ENCODE results near the gene SHC2. TPM values are rescaled to one million over a fixed set of nuclear protein-coding genes. Genes with fewer than 3 reads are reported as not detected.

Gene SHC2
- total and polyA plus RNA-seq, 2 experiments from 2014 or later, result 2.2 to 4.6 TPM

- no peak overlapping the region for H3K4me3 Mint-ChIP-seq
- H3K9me3 Mint-ChIP-seq, result peaks cover 30% of the 10 kb centered on the region
- H3K27ac Mint-ChIP-seq, result no peak overlapping the region
Measured at GRCh38 chr19:399370-399769, 61.5 kb downstream of the SHC2 start.

More at GRCh38 chr19:399370-399769, 61.5 kb downstream of the SHC2 start:
- Histone ChIP-seq H3K27ac (ENCODE audit: low read depth) (no peak overlapping the region), H3K4me1 (ENCODE audit: insufficient read depth) (no peaks in the 10 kb centered on the region), H3K79me2 (replicated peaks; ENCODE audit: insufficient read depth) (no peaks in the 10 kb centered on the region), H4K20me1 (replicated peaks; ENCODE audit: insufficient read depth) (no peaks in the 10 kb centered on the region), H3K4me3 (no peak overlapping the region), H3K9me2 (ENCODE audit: insufficient read depth) (no peaks in the 10 kb centered on the region), H3K36me3 (ENCODE audit: insufficient read depth) (no peaks in the 10 kb centered on the region), H3K27me3 (ENCODE audit: insufficient read depth) (no peaks in the 10 kb centered on the region), H3F3A (replicated peaks; ENCODE audit: low read depth) (no peaks in the 10 kb centered on the region; the same call in 1 of the 2 replicates), H2AFZ (no peak overlapping the region), H3K4me2 (no peak overlapping the region)
- no peak for DNase-seq (ENCODE audit: low spot score)
- Mint-ChIP-seq H3K4me1 (no peaks in the 10 kb centered on the region), H3K36me3 (ENCODE audit: low read depth) (peaks cover 9% of the 10 kb centered on the region), H3K27me3 (ENCODE audit: insufficient read depth, low read depth, poor library complexity) (peaks cover 17% of the 10 kb centered on the region)
- TF ChIP-seq, protein P1, sequence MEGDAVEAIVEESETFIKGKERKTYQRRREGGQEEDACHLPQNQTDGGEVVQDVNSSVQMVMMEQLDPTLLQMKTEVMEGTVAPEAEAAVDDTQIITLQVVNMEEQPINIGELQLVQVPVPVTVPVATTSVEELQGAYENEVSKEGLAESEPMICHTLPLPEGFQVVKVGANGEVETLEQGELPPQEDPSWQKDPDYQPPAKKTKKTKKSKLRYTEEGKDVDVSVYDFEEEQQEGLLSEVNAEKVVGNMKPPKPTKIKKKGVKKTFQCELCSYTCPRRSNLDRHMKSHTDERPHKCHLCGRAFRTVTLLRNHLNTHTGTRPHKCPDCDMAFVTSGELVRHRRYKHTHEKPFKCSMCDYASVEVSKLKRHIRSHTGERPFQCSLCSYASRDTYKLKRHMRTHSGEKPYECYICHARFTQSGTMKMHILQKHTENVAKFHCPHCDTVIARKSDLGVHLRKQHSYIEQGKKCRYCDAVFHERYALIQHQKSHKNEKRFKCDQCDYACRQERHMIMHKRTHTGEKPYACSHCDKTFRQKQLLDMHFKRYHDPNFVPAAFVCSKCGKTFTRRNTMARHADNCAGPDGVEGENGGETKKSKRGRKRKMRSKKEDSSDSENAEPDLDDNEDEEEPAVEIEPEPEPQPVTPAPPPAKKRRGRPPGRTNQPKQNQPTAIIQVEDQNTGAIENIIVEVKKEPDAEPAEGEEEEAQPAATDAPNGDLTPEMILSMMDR (conservative IDR thresholded peaks at IDR 0.05; ENCODE audit: low read depth in 2 of 2), result no peak
- TF ChIP-seq EZH2phosphoT487 (IDR thresholded peaks at IDR 0.05; ENCODE audit: unreplicated experiment) (no peak), ZNF114 (CRISPR knock-in tag; IDR thresholded peaks at IDR 0.05) (no peak), ZNF331 (CRISPR knock-in tag; IDR thresholded peaks at IDR 0.05; ENCODE audit: low read depth) (no peak), REST (IDR thresholded peaks at IDR 0.05; ENCODE audit: unreplicated experiment) (no peak), NANOG (IDR thresholded peaks at IDR 0.05; ENCODE audit: borderline replicate concordance) (no peak), STAT1 (IDR thresholded peaks at IDR 0.05; ENCODE audit: unreplicated experiment) (no peak), JUNB (IDR thresholded peaks at IDR 0.05; ENCODE audit: unreplicated experiment) (no peak), POLR2AphosphoS5 (IDR thresholded peaks at IDR 0.05; ENCODE audit: low read depth) (no peak), EZH2 (IDR thresholded peaks at IDR 0.05; ENCODE audit: low read depth, unreplicated experiment) (no peak), CREB1 (CRISPR knock-in tag; IDR thresholded peaks at IDR 0.05; ENCODE audit: low read depth) (no peak)
- TF ChIP-seq, protein P2, sequence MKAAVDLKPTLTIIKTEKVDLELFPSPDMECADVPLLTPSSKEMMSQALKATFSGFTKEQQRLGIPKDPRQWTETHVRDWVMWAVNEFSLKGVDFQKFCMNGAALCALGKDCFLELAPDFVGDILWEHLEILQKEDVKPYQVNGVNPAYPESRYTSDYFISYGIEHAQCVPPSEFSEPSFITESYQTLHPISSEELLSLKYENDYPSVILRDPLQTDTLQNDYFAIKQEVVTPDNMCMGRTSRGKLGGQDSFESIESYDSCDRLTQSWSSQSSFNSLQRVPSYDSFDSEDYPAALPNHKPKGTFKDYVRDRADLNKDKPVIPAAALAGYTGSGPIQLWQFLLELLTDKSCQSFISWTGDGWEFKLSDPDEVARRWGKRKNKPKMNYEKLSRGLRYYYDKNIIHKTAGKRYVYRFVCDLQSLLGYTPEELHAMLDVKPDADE (IDR thresholded peaks at IDR 0.05), result no peak
- TF ChIP-seq, protein P3, sequence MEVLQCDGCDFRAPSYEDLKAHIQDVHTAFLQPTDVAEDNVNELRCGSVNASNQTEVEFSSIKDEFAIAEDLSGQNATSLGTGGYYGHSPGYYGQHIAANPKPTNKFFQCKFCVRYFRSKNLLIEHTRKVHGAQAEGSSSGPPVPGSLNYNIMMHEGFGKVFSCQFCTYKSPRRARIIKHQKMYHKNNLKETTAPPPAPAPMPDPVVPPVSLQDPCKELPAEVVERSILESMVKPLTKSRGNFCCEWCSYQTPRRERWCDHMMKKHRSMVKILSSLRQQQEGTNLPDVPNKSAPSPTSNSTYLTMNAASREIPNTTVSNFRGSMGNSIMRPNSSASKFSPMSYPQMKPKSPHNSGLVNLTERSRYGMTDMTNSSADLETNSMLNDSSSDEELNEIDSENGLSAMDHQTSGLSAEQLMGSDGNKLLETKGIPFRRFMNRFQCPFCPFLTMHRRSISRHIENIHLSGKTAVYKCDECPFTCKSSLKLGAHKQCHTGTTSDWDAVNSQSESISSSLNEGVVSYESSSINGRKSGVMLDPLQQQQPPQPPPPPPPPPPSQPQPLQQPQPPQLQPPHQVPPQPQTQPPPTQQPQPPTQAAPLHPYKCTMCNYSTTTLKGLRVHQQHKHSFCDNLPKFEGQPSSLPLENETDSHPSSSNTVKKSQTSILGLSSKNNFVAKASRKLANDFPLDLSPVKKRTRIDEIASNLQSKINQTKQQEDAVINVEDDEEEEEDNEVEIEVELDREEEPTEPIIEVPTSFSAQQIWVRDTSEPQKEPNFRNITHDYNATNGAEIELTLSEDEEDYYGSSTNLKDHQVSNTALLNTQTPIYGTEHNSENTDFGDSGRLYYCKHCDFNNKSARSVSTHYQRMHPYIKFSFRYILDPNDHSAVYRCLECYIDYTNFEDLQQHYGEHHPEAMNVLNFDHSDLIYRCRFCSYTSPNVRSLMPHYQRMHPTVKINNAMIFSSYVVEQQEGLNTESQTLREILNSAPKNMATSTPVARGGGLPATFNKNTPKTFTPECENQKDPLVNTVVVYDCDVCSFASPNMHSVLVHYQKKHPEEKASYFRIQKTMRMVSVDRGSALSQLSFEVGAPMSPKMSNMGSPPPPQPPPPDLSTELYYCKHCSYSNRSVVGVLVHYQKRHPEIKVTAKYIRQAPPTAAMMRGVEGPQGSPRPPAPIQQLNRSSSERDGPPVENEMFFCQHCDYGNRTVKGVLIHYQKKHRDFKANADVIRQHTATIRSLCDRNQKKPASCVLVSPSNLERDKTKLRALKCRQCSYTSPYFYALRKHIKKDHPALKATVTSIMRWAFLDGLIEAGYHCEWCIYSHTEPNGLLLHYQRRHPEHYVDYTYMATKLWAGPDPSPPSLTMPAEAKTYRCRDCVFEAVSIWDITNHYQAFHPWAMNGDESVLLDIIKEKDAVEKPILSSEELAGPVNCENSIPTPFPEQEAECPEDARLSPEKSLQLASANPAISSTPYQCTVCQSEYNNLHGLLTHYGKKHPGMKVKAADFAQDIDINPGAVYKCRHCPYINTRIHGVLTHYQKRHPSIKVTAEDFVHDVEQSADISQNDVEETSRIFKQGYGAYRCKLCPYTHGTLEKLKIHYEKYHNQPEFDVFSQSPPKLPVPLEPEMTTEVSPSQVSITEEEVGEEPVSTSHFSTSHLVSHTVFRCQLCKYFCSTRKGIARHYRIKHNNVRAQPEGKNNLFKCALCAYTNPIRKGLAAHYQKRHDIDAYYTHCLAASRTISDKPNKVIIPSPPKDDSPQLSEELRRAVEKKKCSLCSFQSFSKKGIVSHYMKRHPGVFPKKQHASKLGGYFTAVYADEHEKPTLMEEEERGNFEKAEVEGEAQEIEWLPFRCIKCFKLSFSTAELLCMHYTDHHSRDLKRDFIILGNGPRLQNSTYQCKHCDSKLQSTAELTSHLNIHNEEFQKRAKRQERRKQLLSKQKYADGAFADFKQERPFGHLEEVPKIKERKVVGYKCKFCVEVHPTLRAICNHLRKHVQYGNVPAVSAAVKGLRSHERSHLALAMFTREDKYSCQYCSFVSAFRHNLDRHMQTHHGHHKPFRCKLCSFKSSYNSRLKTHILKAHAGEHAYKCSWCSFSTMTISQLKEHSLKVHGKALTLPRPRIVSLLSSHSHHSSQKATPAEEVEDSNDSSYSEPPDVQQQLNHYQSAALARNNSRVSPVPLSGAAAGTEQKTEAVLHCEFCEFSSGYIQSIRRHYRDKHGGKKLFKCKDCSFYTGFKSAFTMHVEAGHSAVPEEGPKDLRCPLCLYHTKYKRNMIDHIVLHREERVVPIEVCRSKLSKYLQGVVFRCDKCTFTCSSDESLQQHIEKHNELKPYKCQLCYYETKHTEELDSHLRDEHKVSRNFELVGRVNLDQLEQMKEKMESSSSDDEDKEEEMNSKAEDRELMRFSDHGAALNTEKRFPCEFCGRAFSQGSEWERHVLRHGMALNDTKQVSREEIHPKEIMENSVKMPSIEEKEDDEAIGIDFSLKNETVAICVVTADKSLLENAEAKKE (CRISPR knock-in tag; IDR thresholded peaks at IDR 0.05), result no peak
- no peak for ATAC-seq

Measured in GM23338 (cell line).